ENCODE data around the gene MBD3L1. TPM values are rescaled to one million over a fixed set of nuclear protein-coding genes. Genes with fewer than 3 reads are reported as not detected.

MBD3L1 gene
- total and polyA plus RNA-seq, 2 experiments from 2014 or later, result not detected

DNA sequence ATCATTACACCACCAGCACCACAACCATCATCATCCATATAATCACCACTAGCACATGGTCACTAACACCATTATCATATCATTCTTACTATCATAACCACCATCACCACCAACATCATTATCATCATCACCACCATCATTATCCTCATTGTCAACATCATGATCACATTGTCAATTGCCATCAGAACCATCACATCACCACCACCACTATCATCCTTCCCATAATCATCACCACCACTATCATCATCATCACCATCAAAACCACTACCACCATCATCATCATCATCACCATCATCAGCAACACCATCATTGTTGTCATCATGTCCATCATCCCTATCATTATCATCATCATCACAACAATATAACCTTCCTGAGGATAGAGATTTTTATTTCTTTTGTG lies 58.1 kb downstream of the MBD3L1 start:
- Histone ChIP-seq H3K4me3 (no peak overlapping the region), H3K36me3 (ENCODE audit: insufficient read depth) (peaks cover 7% of the 10 kb centered on the region; the same call in 1 of the 2 replicates), H3K27me3 (ENCODE audit: insufficient read depth) (no peaks in the 10 kb centered on the region), H2AFZ (no peak overlapping the region), H3F3A (replicated peaks; ENCODE audit: low read depth) (no peaks in the 10 kb centered on the region), H3K79me2 (replicated peaks; ENCODE audit: insufficient read depth) (no peaks in the 10 kb centered on the region), H3K9me2 (ENCODE audit: insufficient read depth) (no peaks in the 10 kb centered on the region), H4K20me1 (replicated peaks; ENCODE audit: insufficient read depth) (no peaks in the 10 kb centered on the region), H3K4me1 (ENCODE audit: insufficient read depth) (no peaks in the 10 kb centered on the region), H3K27ac (ENCODE audit: low read depth) (no peak overlapping the region), H3K4me2 (no peak overlapping the region)
- Mint-ChIP-seq H3K4me3 (no peak overlapping the region), H3K27ac (no peak overlapping the region), H3K9me3 (no peaks in the 10 kb centered on the region), H3K4me1 (no peaks in the 10 kb centered on the region), H3K36me3 (ENCODE audit: low read depth) (peaks cover 4% of the 10 kb centered on the region; the same call in 2 of the 3 replicates), H3K27me3 (ENCODE audit: insufficient read depth, low read depth, poor library complexity) (no peaks in the 10 kb centered on the region)
- no peak for ATAC-seq
- DNase-seq (ENCODE audit: low spot score), result no peak
- TF ChIP-seq STAT1 (IDR thresholded peaks at IDR 0.05; ENCODE audit: unreplicated experiment), result no peak
- no peak for TF ChIP-seq CREB1 (CRISPR knock-in tag; IDR thresholded peaks at IDR 0.05; ENCODE audit: low read depth)
- no peak for TF ChIP-seq ZNF331 (CRISPR knock-in tag; IDR thresholded peaks at IDR 0.05; ENCODE audit: low read depth)
- TF ChIP-seq EZH2 (IDR thresholded peaks at IDR 0.05; ENCODE audit: low read depth, unreplicated experiment), result no peak
- TF ChIP-seq NANOG (IDR thresholded peaks at IDR 0.05; ENCODE audit: borderline replicate concordance), result no peak
- TF ChIP-seq CTCF (conservative IDR thresholded peaks at IDR 0.05; ENCODE audit: low read depth in 2 of 2), result no peak
- no peak for TF ChIP-seq ZNF114 (CRISPR knock-in tag; IDR thresholded peaks at IDR 0.05)
- no peak for TF ChIP-seq JUNB (IDR thresholded peaks at IDR 0.05; ENCODE audit: unreplicated experiment)
- no peak for TF ChIP-seq POLR2AphosphoS5 (IDR thresholded peaks at IDR 0.05; ENCODE audit: low read depth)
- no peak for TF ChIP-seq ZNF462 (CRISPR knock-in tag; IDR thresholded peaks at IDR 0.05)
- no peak for TF ChIP-seq EZH2phosphoT487 (IDR thresholded peaks at IDR 0.05; ENCODE audit: unreplicated experiment)

Other genes starting within 250 kb of the MBD3L1 start
- 25.9 and 29.0 TPM in 2 replicates for gene ADAMTS10, start 221.7 kb upstream of the MBD3L1 start, total RNA-seq (2014; rRNA removed; shearing (Covaris generic))
- gene ADAMTS10, start 221.7 kb upstream of the MBD3L1 start, polyA plus RNA-seq (2016; fragmentation: Nextera tagmentation; extraction: Ambion mirVana), result 4.8 and 5.0 TPM in 2 replicates
- not detected in 2 replicates for gene NFILZ, start 201.7 kb upstream of the MBD3L1 start, total RNA-seq (2014; rRNA removed; shearing (Covaris generic))
- not detected in 2 replicates for gene NFILZ, start 201.7 kb upstream of the MBD3L1 start, polyA plus RNA-seq (2016; fragmentation: Nextera tagmentation; extraction: Ambion mirVana)
- not detected in 2 replicates for gene ACTL9, start 133.6 kb upstream of the MBD3L1 start, total RNA-seq (2014; rRNA removed; shearing (Covaris generic))
- not detected in 2 replicates for gene ACTL9, start 133.6 kb upstream of the MBD3L1 start, polyA plus RNA-seq (2016; fragmentation: Nextera tagmentation; extraction: Ambion mirVana)
- gene OR2Z1, start 110.7 kb upstream of the MBD3L1 start, total RNA-seq (2014; rRNA removed; shearing (Covaris generic)), result not detected in 2 replicates
- not detected in 2 replicates for gene OR2Z1, start 110.7 kb upstream of the MBD3L1 start, polyA plus RNA-seq (2016; fragmentation: Nextera tagmentation; extraction: Ambion mirVana)
- gene ZNF558, start 73 bp upstream of the MBD3L1 start, total RNA-seq (2014; rRNA removed; shearing (Covaris generic)), result 5.7 and 11.1 TPM in 2 replicates
- 2.2 and 3.5 TPM in 2 replicates for gene ZNF558, start 73 bp upstream of the MBD3L1 start, polyA plus RNA-seq (2016; fragmentation: Nextera tagmentation; extraction: Ambion mirVana)
- gene MUC16, start 178.0 kb downstream of the MBD3L1 start, total RNA-seq (2014; rRNA removed; shearing (Covaris generic)), result 0.16 and 0.42 TPM in 2 replicates
- 0.06 and 0.07 TPM in 2 replicates for gene MUC16, start 178.0 kb downstream of the MBD3L1 start, polyA plus RNA-seq (2016; fragmentation: Nextera tagmentation; extraction: Ambion mirVana)